ENCODE data around the gene BCL2L14.

- TF ChIP-seq POLR2A (IDR thresholded peaks at IDR 0.05; ENCODE audit: low read length), result no peak
- no peak for TF ChIP-seq GATA1 (IDR thresholded peaks at IDR 0.05; ENCODE audit: low read depth, low read length)
Observed at GRCh38 chr12:12023456-12023855, 47.3 kb upstream of the BCL2L14 start.
